ENCODE data around the gene EPHA6. TPM values are rescaled to one million over a fixed set of nuclear protein-coding genes. Genes with fewer than 3 reads are reported as not detected.

EPHA6 gene
- total RNA-seq, 2 experiments from 2014 or later: not detected

DNA sequence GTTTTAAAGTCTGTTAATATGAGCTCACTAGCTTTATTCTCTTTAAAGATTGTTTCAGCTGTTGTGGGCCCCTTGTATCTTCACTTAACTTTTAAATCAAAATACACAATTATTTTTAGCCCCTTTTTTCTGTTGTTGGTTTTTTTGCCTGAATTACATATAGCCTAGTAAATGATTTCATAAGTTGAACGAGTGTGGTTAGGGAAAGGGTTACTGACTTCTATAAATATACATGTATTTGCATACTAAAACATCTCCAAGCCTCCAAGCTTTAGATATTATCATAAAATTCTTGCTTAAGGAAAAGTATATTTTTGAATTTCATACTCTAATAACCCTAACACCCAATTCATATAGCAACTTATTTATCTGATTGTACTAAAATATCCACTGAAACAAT lies 877.0 kb downstream of the EPHA6 start:
- TF ChIP-seq, protein P1, sequence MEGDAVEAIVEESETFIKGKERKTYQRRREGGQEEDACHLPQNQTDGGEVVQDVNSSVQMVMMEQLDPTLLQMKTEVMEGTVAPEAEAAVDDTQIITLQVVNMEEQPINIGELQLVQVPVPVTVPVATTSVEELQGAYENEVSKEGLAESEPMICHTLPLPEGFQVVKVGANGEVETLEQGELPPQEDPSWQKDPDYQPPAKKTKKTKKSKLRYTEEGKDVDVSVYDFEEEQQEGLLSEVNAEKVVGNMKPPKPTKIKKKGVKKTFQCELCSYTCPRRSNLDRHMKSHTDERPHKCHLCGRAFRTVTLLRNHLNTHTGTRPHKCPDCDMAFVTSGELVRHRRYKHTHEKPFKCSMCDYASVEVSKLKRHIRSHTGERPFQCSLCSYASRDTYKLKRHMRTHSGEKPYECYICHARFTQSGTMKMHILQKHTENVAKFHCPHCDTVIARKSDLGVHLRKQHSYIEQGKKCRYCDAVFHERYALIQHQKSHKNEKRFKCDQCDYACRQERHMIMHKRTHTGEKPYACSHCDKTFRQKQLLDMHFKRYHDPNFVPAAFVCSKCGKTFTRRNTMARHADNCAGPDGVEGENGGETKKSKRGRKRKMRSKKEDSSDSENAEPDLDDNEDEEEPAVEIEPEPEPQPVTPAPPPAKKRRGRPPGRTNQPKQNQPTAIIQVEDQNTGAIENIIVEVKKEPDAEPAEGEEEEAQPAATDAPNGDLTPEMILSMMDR (IDR thresholded peaks at IDR 0.05): no peak
- no peak for ATAC-seq (ENCODE audit: poor library complexity)
- no peaks in the 10 kb centered on the region for H3K9me3 ChIP-seq (ENCODE audit: control insufficient read depth in 1 of 2, insufficient read depth in 1 of 2, low read length in 2 of 2)
- H3K27ac Mint-ChIP-seq: no peak overlapping the region
- H3K9me3 Mint-ChIP-seq: no peaks in the 10 kb centered on the region
- H3K27me3 Mint-ChIP-seq: peaks cover 18% of the 10 kb centered on the region
- H3K36me3 ChIP-seq (ENCODE audit: insufficient read depth, low read length): no peaks in the 10 kb centered on the region
- no peaks in the 10 kb centered on the region for H3K27me3 ChIP-seq (ENCODE audit: control insufficient read depth in 1 of 2, insufficient read depth in 2 of 2, low read length in 2 of 2)
- no peak overlapping the region for H3K27ac ChIP-seq (ENCODE audit: low read depth in 1 of 2, low read length in 2 of 2)
- no peak overlapping the region for H3K4me3 ChIP-seq (ENCODE audit: low read length)
- no peak for DNase-seq
- ChIA-PET CTCF (no interaction called here), POLR2A (no interaction called here)
- H3K4me3 Mint-ChIP-seq: no peak overlapping the region
- H3K4me1 ChIP-seq (ENCODE audit: insufficient read depth, low read length): no peaks in the 10 kb centered on the region
- no peaks in the 10 kb centered on the region for H3K4me1 Mint-ChIP-seq (ENCODE audit: low read depth)
- H3K36me3 Mint-ChIP-seq (ENCODE audit: low read depth): no peaks in the 10 kb centered on the region
- intact Hi-C loops (cut with DNase I, micrococcal nuclease): no loop called here

DNA sequence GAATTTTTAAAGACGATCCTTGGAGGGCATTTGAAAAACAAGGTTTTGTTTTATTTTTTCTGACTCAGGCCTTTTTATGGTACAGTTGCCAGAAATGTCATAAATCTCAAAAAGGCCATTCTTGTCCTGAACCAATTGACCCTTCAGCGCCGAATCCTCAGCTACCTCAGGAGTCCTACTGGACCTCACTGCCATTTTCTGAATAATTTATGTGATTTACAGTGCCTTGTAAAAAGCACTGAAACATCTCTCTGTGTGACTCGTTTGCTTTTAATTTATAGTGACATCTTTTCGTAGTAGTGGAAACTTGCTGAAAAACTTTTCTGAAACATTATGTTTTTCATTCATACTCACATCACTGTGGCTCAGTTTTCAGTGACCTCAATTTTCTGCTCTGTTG lies 878.0 kb downstream of the EPHA6 start:
- intact Hi-C loops (cut with DNase I, micrococcal nuclease): no loop called here
- Mint-ChIP-seq H3K9me3 (no peaks in the 10 kb centered on the region), H3K27me3 (peaks cover 21% of the 10 kb centered on the region), H3K36me3 (ENCODE audit: low read depth) (no peaks in the 10 kb centered on the region), H3K27ac (no peak overlapping the region), H3K4me3 (no peak overlapping the region), H3K4me1 (ENCODE audit: low read depth) (no peaks in the 10 kb centered on the region)
- Histone ChIP-seq H3K27me3 (ENCODE audit: control insufficient read depth in 1 of 2, insufficient read depth in 2 of 2, low read length in 2 of 2) (no peaks in the 10 kb centered on the region), H3K4me3 (ENCODE audit: low read length) (no peak overlapping the region), H3K27ac (ENCODE audit: low read depth in 1 of 2, low read length in 2 of 2) (no peak overlapping the region), H3K36me3 (ENCODE audit: insufficient read depth, low read length) (no peaks in the 10 kb centered on the region), H3K9me3 (ENCODE audit: control insufficient read depth in 1 of 2, insufficient read depth in 1 of 2, low read length in 2 of 2) (no peaks in the 10 kb centered on the region), H3K4me1 (ENCODE audit: insufficient read depth, low read length) (no peaks in the 10 kb centered on the region)
- POLR2A ChIA-PET: no interaction called here
- CTCF ChIA-PET: no interaction called here
- ATAC-seq (ENCODE audit: poor library complexity) (no peak), DNase-seq (no peak)
- TF ChIP-seq, protein P1 (IDR thresholded peaks at IDR 0.05): no peak

DNA sequence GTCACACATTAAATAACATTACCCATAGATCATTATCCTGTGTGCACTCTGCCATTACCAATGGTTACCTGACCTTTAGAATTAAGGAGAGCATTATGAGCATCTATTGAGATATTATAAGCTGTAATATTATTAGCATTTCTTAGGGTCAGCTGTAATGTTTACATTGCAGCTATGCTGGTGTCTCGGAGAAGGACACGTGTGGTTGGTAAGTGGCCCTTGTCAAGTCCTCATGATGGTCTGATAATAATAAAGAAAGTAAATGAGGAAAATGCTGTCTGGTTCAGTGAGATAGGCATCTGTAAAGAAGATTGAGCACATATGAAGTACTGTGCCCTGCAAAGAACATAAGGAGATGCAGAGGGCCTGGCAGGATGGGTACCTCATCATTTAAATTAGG lies 878.4 kb downstream of the EPHA6 start:
- Histone ChIP-seq H3K36me3 (ENCODE audit: insufficient read depth, low read length) (no peaks in the 10 kb centered on the region), H3K27ac (ENCODE audit: low read depth in 1 of 2, low read length in 2 of 2) (no peak overlapping the region), H3K4me3 (ENCODE audit: low read length) (no peak overlapping the region), H3K9me3 (ENCODE audit: control insufficient read depth in 1 of 2, insufficient read depth in 1 of 2, low read length in 2 of 2) (no peaks in the 10 kb centered on the region), H3K4me1 (ENCODE audit: insufficient read depth, low read length) (no peaks in the 10 kb centered on the region), H3K27me3 (ENCODE audit: control insufficient read depth in 1 of 2, insufficient read depth in 2 of 2, low read length in 2 of 2) (peaks cover 0 to 2% of the 10 kb centered on the region in 2 experiments)
- Mint-ChIP-seq H3K27ac (no peak overlapping the region), H3K36me3 (ENCODE audit: low read depth) (no peaks in the 10 kb centered on the region), H3K9me3 (no peaks in the 10 kb centered on the region), H3K4me1 (ENCODE audit: low read depth) (no peaks in the 10 kb centered on the region), H3K4me3 (no peak overlapping the region), H3K27me3 (peaks cover 24% of the 10 kb centered on the region)
- CTCF ChIA-PET: no interaction called here
- no peak for DNase-seq
- TF ChIP-seq, protein P1 (IDR thresholded peaks at IDR 0.05): no peak
- intact Hi-C loops (cut with DNase I, micrococcal nuclease): no loop called here
- ATAC-seq (ENCODE audit: poor library complexity): no peak
- POLR2A ChIA-PET: no interaction called here
